Panc1 (cell line): ENCODE results near the gene FBP2. TPM values are rescaled to one million over a fixed set of nuclear protein-coding genes. Genes with fewer than 3 reads are reported as not detected.

Experiments used
- ATAC-seq: fragments of 200-7000 bp; cut with Tn5 transposase; 2 replicates; pipeline ENCODE4 v1.9.1; 2020; ENCODE audit warnings: mild to moderate bottlenecking, moderate library complexity
- BruUV-seq: library from RNA; stranded (reverse); fragments of 400-500 nt; replicated peaks from 2 replicates; lab custom pipeline; 2021; lab: Mats Ljungman, UMichigan
- CTCF ChIA-PET: fragments of 300-600 bp; sonication (Branson Sonifier 250); formaldehyde crosslinking; loops from one replicate; lab custom pipeline; 2022; ENCODE audit warnings: antibody characterized with exemption; lab: Charles Lee
- POLR2A ChIA-PET: fragments of 300-600 bp; sonication (Branson Sonifier 250); formaldehyde crosslinking; loops from one replicate; lab custom pipeline; 2022; ENCODE audit warnings: antibody characterized with exemption; lab: Charles Lee
- DNase-seq: peaks from one replicate; pipeline ENCODE4 v3.0.0-alpha.2; 2010; ENCODE audit warnings: low read depth, low spot score
- H3K27ac ChIP-seq: 2 replicates; pipeline ENCODE4 v1.5.1; 2011; ENCODE audit warnings: mild to moderate bottlenecking, low read length, inconsistent platforms
- H3K27me3 ChIP-seq: fragments of 200-500 bp; sonication (Bioruptor generic); 2 replicates; pipeline ENCODE4 v1.6.0; 2014; ENCODE audit warnings: low read length, inconsistent platforms; ENCODE audit not compliant: control insufficient read depth, insufficient read depth
- H3K36me3 ChIP-seq: fragments of 200-500 bp; sonication (Bioruptor generic); 2 replicates; pipeline ENCODE4 v1.5.1; 2014; ENCODE audit warnings: inconsistent platforms, mild to moderate bottlenecking, low read length, moderate library complexity; ENCODE audit not compliant: control insufficient read depth, insufficient read depth
- H3K4me1 ChIP-seq: 2 replicates; pipeline ENCODE4 v1.5.1; 2011; ENCODE audit warnings: inconsistent platforms, mild to moderate bottlenecking, low read length, moderate library complexity; ENCODE audit not compliant: control insufficient read depth, insufficient read depth
- H3K4me3 ChIP-seq, 2 experiments: 2 replicates each; pipeline ENCODE4 v1.5.1; 2011 to 2012; ENCODE audit warnings: low read depth in 2 of 2, low read length in 2 of 2, mild to moderate bottlenecking in 2 of 2, inconsistent platforms in 1 of 2, moderate library complexity in 1 of 2
- H3K9me3 ChIP-seq: fragments of 200-500 bp; sonication (Bioruptor generic); 2 replicates; pipeline ENCODE4 v1.5.1; 2014; ENCODE audit warnings: low read depth, mild to moderate bottlenecking, inconsistent platforms, low read length, moderate library complexity; ENCODE audit not compliant: control insufficient read depth, insufficient read depth
- POLR2AphosphoS5 ChIP-seq: IDR thresholded peaks from 2 replicates; pipeline ENCODE4 v1.6.1; 2012; ENCODE audit warnings: mild to moderate bottlenecking, low read depth, low read length, moderate library complexity
- SIN3A ChIP-seq: IDR thresholded peaks from 2 replicates; pipeline ENCODE4 v1.6.1; 2012; ENCODE audit warnings: low read depth, mild to moderate bottlenecking, low read length, moderate library complexity, borderline replicate concordance; ENCODE audit not compliant: insufficient read depth
- TCF7L2 ChIP-seq: IDR thresholded peaks from 2 replicates; pipeline ENCODE4 v1.6.1; 2011; ENCODE audit warnings: mild to moderate bottlenecking, low read depth, low read length, inconsistent platforms
- in situ Hi-C: cut with HindIII; loops from 2 replicates; pipeline ENCODE4 v1.10.0; 2016; ENCODE audit warnings: low sequenced_read_pairs, low pct_unique_long_range_greater_than_20kb
- intact Hi-C: fragments of 100-400 bp; cut with micrococcal nuclease; formaldehyde crosslinking; loops from one replicate; pipeline ENCODE4 v1.10.0; 2022; ENCODE audit not compliant: unreplicated experiment
- total RNA-seq: library from RNA; stranded (reverse); gene quantifications from one replicate; pipeline ENCODE4 v1.2.1, GENCODE V29; 2021; ENCODE audit not compliant: unreplicated experiment
- TF ChIP-seq, protein P1 (sequence below), 2 experiments: IDR thresholded peaks; 2 replicates each; pipeline ENCODE4 v1.6.1; 2011 to 2012; ENCODE audit warnings: low read depth in 2 of 2, control low read depth in 1 of 2, low read length in 1 of 2, mild to moderate bottlenecking in 1 of 2, moderate library complexity in 1 of 2; ENCODE audit not compliant: insufficient read depth in 1 of 2
- TF ChIP-seq, protein P2 (sequence below): fragments of 450-650 bp; IDR thresholded peaks from 2 replicates; pipeline ENCODE4 v1.5.1; 2017; ENCODE audit warnings: mild to moderate bottlenecking

Gene FBP2
- total RNA-seq, 1 experiment from 2014 or later: not detected

DNA sequence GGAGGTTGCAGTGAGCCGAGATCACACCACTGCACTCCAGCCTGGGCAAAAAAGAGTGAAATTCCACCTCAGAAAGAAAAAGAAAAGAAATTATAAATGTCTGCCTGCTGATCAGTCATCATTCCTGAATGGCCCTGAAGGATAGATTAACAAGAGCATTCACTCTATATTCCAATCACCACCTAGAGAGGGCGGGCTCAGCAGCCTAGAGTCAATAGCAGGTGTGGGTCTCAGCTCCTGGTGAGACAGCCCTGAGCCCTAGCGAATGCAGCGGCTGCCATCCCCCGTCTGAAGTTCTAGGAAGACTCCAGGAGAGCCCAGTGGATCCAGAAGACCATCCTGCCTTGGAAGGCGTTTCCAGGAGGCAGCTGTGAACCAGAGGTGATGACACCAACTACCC, 33.7 kb upstream of the FBP2 start:
- no TSS peak for BruUV-seq
- intact Hi-C loops: no loop called here
- ATAC-seq: no peak

GRCh38 chr9:94625835-94626234, 32.2 kb upstream of the FBP2 start:
- TF ChIP-seq, protein P1, sequence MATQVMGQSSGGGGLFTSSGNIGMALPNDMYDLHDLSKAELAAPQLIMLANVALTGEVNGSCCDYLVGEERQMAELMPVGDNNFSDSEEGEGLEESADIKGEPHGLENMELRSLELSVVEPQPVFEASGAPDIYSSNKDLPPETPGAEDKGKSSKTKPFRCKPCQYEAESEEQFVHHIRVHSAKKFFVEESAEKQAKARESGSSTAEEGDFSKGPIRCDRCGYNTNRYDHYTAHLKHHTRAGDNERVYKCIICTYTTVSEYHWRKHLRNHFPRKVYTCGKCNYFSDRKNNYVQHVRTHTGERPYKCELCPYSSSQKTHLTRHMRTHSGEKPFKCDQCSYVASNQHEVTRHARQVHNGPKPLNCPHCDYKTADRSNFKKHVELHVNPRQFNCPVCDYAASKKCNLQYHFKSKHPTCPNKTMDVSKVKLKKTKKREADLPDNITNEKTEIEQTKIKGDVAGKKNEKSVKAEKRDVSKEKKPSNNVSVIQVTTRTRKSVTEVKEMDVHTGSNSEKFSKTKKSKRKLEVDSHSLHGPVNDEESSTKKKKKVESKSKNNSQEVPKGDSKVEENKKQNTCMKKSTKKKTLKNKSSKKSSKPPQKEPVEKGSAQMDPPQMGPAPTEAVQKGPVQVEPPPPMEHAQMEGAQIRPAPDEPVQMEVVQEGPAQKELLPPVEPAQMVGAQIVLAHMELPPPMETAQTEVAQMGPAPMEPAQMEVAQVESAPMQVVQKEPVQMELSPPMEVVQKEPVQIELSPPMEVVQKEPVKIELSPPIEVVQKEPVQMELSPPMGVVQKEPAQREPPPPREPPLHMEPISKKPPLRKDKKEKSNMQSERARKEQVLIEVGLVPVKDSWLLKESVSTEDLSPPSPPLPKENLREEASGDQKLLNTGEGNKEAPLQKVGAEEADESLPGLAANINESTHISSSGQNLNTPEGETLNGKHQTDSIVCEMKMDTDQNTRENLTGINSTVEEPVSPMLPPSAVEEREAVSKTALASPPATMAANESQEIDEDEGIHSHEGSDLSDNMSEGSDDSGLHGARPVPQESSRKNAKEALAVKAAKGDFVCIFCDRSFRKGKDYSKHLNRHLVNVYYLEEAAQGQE (IDR thresholded peaks at IDR 0.05; ENCODE audit: insufficient read depth in 1 of 2, low read depth in 2 of 2, low read length in 1 of 2): no peak
- no peak for TF ChIP-seq POLR2AphosphoS5
- TF ChIP-seq, protein P2, sequence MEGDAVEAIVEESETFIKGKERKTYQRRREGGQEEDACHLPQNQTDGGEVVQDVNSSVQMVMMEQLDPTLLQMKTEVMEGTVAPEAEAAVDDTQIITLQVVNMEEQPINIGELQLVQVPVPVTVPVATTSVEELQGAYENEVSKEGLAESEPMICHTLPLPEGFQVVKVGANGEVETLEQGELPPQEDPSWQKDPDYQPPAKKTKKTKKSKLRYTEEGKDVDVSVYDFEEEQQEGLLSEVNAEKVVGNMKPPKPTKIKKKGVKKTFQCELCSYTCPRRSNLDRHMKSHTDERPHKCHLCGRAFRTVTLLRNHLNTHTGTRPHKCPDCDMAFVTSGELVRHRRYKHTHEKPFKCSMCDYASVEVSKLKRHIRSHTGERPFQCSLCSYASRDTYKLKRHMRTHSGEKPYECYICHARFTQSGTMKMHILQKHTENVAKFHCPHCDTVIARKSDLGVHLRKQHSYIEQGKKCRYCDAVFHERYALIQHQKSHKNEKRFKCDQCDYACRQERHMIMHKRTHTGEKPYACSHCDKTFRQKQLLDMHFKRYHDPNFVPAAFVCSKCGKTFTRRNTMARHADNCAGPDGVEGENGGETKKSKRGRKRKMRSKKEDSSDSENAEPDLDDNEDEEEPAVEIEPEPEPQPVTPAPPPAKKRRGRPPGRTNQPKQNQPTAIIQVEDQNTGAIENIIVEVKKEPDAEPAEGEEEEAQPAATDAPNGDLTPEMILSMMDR: no peak
- no peak for TF ChIP-seq SIN3A
- TF ChIP-seq TCF7L2: no peak
- ChIA-PET POLR2A (no interaction called here), CTCF (interaction anchor here (0.5 to 0.6 kb wide), 2 partner anchors 44 to 87 kb away, joined by 5 to 11 read pairs; no protein-coding TSS in a partner anchor)
- ATAC-seq (no peak), DNase-seq (no peak)
- intact Hi-C loops (no loop called here), in situ Hi-C loops (no loop called here)
- no peaks in the 10 kb centered on the region for H3K36me3 ChIP-seq
- H3K27ac ChIP-seq: no peak overlapping the region
- H3K4me3 ChIP-seq: no peak overlapping the region
- H3K27me3 ChIP-seq: no peaks in the 10 kb centered on the region
- no TSS peak for BruUV-seq
- no peaks in the 10 kb centered on the region for H3K4me1 ChIP-seq
- H3K9me3 ChIP-seq: no peaks in the 10 kb centered on the region

More for the DNA sequence above, 33.7 kb upstream of the FBP2 start:
- no peaks in the 10 kb centered on the region for H3K27me3 ChIP-seq
- no peaks in the 10 kb centered on the region for H3K9me3 ChIP-seq
- H3K4me3 ChIP-seq: no peak overlapping the region
- no peak for TF ChIP-seq POLR2AphosphoS5
- TF ChIP-seq TCF7L2: no peak
- no peak for TF ChIP-seq SIN3A
- TF ChIP-seq, protein P1 (IDR thresholded peaks at IDR 0.05; ENCODE audit: insufficient read depth in 1 of 2, low read depth in 2 of 2, low read length in 1 of 2): no peak
- TF ChIP-seq, protein P2: no peak
- no peak for DNase-seq
- H3K27ac ChIP-seq: no peak overlapping the region
- in situ Hi-C loops: no loop called here
- H3K36me3 ChIP-seq: no peaks in the 10 kb centered on the region
- CTCF ChIA-PET: no interaction called here
- H3K4me1 ChIP-seq: no peaks in the 10 kb centered on the region
- POLR2A ChIA-PET: no interaction called here
